SKM-1 treated with dmso at 0.1 percent for 144 hours (cell line): ENCODE results near the gene CFAP44.
"Not testable (repeated sequence)": the region's sequence is repeated elsewhere in the genome, so short reads cannot be mapped to it uniquely, and the experiment has no call there.

ENCODE experiments used
- DNase-seq: peaks from one replicate; lab custom pipeline; 2025; ENCODE audit not compliant: unreplicated experiment; lab: John Stamatoyannopoulos, UW

The CFAP44 gene

DNA sequence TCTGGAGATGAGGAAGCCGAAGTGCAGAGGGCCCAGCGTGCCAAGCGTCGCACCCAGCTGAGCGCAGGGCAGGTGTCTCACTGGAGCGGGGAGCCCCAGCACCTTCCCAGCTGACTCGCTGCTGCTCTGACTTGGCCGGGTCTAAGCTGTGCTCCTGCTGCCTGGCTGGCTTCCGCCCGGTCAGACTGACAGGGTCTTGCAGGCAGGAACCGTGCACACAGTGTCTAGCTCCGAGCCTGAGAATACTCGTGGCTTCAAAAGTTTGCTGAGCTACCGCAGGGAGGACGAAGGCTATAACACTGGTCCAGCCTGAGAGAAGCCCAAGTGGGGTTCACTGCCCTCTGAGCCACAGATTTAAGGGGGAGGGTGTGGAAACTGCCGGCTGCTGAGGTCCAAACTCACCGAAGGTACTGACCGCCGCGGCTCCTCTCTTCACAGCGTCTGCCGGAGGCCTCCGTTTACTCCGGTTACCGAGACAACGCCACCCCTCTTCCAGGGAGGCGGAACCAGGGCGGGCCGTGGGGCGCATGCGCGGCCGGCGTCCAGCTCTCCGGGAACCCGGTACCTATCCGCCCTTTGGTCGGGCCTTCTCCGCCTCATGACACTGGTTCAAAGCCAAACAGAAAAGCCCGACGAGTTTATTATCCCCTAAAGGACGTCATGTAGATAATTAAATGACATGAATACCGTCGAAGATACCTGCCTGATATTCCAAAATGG, at the start of gene CFAP44:
Gene CFAP44, minus strand, starts transcription at position 443 of the 720 bp plus-strand sequence. CDS start 7,829 bp downstream, outside the sequence.
- no peak for DNase-seq

- no peak for DNase-seq
Measured at GRCh38 chr3:113485161-113485609, 43.9 kb upstream of the CFAP44 start.

GRCh38 chr3:113468539-113468938, 27.2 kb upstream of the CFAP44 start:
- DNase-seq = no peak

DNA sequence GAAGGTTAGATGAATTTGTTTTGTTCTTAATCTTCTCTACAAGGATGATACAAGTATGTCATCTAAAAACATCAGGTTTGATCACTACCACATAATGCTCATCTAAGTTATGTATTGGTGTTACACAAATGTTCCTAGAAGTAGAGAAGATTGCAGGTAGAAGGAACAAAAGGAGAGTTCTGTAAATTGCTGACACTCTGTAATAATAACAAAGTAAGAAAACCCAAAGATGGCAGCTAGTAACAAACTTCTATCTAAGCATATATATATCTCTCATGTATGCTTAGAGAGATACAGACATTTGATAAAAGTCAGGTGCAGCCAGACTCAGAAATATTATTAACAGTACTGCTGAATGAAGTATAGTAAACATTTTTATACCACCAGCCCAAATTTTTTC, 20.2 kb upstream of the CFAP44 start:
- no peak for DNase-seq

- not testable (repeated sequence) for DNase-seq
Measured at GRCh38 chr3:113458554-113458953, 17.3 kb upstream of the CFAP44 start.

DNA sequence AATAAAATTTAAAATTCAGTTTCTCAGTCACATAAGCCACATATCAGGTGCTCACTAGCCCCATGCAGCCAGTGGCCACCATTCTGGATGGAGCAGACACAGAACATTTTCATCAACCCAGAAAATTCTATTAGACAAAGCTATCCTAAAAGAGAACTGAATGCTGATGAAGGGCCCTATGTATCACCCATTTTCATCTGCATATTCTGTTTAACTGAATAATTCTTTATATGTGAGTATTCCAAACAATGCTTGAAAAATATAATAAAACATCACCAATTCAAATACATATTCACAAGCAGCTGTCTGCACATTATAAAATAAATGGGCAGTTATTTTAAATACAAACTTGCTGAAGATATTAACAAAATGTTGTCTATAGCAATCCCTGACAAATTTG, 14.2 kb upstream of the CFAP44 start:
- DNase-seq = no peak

GRCh38 chr3:113454630-113455029, 13.3 kb upstream of the CFAP44 start:
- no peak for DNase-seq

DNA sequence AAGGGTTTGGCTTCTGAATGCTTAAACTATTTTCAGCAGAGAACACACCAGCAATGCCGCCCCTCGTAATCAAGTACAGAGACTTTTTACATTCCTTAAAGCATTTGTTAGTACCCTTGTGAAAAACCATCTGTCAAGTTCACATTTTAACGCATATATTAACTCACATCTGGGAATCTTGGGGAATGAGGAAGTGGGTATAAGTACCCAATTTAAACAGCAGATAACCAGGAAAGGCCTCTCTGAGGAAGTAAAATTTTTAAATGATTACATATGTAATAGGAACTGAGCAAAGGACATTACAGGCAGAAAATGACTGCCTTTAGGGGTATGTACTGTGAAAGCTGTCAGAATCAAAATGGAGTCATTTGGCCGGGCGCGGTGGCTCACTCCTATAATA, 12.8 kb upstream of the CFAP44 start:
- DNase-seq = no peak

GRCh38 chr3:113450911-113451310, 9.6 kb upstream of the CFAP44 start:
- no peak for DNase-seq

DNA sequence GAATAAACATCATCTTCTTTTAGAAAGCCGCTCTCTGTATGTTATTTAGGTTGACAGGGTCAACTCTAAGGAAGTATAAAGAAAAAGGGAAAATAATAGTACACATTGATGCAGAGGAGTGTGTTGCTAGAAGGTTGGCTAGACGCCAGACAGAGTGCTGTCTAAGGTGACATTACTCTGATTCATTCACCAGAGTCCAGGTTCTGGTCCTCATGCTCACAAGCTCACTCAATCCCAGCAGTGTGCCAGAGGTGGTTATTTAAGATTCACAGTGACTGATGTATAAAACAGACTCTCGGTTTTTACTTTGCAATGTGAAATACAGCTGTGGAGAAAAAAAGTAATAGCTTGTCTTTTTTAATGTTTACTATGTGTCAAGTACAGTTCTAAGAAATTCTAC, 1.7 kb downstream of the CFAP44 start:
- DNase-seq = no peak

GRCh38 chr3:113438224-113438623, 3.1 kb downstream of the CFAP44 start:
- DNase-seq = no peak

DNA sequence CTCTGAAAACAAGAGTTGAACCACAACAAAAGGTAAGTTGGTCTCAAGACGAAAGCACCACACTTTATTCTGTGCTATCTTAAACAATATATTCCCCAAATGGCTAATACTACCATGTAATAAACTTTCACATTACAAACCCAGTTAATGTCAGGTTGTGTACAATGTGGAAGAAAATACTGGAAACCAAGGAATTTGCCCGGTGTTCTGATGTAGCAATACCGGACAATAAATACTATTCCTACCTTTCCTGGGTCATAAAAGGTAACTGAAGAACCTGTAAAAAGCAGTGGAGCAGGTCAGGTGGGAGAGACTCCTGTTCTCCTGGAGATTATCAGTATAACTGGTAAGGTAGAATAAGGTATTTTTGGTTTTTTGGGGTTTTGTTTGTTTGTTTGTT, 3.9 kb downstream of the CFAP44 start:
- no peak for DNase-seq

GRCh38 chr3:113436809-113437208, 4.5 kb downstream of the CFAP44 start:
- no peak for DNase-seq

- no peak for DNase-seq
Measured at GRCh38 chr3:113431811-113432210, 9.5 kb downstream of the CFAP44 start.

GRCh38 chr3:113428581-113428980, 12.7 kb downstream of the CFAP44 start:
- DNase-seq = no peak

GRCh38 chr3:113423699-113424098, 17.6 kb downstream of the CFAP44 start:
- no peak for DNase-seq

- DNase-seq = no peak
Measured at GRCh38 chr3:113421082-113421481, 20.2 kb downstream of the CFAP44 start.

DNA sequence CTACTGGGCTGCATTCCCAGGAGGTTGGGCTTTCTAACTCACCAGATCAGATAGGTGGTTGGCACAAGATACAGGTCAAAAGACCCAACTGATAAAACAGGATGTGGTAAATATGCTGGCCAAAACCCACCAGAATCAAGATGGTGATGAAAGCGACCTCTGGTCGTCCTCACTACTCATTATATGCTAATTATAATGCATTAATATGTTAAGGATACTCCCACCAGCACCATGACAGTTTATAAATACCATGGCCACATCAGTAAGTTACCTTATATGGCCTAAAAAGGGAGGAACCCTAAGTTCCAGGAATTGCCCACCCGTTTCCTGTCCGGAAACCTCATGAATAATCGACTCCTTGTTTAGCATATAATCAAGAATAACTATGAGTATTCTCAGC, 31.6 kb downstream of the CFAP44 start:
- no peak for DNase-seq

- DNase-seq = no peak
Measured at GRCh38 chr3:113405180-113405579, 36.1 kb downstream of the CFAP44 start.

DNA sequence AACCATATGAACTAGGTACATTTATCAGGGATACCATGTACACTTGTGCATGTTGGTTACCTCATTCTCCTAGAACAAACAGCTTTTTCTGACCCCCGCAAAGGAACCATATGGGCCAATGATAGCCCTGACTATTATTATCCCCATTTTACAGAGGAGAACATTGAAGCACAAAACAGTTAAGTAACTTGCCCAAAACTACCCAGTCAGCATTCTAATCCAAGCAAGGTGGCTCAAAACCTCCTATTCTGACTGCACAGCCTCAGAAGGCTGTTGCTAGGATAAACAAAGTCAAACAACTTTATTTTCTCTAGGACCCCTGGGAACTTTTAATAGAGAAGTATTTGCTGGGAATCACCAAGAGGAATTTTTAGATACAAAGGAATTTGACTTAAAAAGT, 36.7 kb downstream of the CFAP44 start:
- no peak for DNase-seq
